Measurements from ENCODE around the gene ARHGAP44. TPM values are rescaled to one million over a fixed set of nuclear protein-coding genes. Genes with fewer than 3 reads are reported as not detected.

The ARHGAP44 gene
- total and polyA plus RNA-seq, 2 of the 13 experiments (the other 11 are each of a cell fraction or from before 2014, with no cell fraction given), result 0.79 to 3.1 TPM

DNA sequence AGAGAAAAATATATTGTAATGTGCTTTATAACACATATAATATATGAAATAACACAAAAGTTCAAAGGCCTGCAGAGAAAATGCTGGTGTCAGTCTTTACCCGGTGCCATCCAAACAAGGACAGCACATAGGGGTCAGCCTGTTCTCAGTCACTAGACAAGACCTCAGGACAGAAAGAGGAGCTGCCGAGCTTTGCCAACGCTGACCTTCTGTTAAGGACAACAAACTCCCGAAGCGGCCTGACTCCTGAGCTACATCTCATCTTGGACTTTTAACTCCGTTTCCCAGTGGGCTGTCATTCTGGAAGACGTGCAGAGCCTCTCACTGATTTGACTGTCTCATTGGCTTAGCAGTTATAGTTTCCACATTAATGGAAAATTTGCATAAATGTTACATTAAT, 221.7 kb downstream of the ARHGAP44 start (continued):
- TF ChIP-seq ZBTB8A (CRISPR knock-in tag; IDR thresholded peaks at IDR 0.05; ENCODE audit: borderline replicate concordance, low read depth), result no peak
- TF ChIP-seq ZFP82 (CRISPR knock-in tag; IDR thresholded peaks at IDR 0.05; ENCODE audit: borderline replicate concordance), result no peak
- TF ChIP-seq TFDP2 (CRISPR knock-in tag; IDR thresholded peaks at IDR 0.05), result no peak
- no peak for TF ChIP-seq CENPX (CRISPR knock-in tag; IDR thresholded peaks at IDR 0.05)
- TF ChIP-seq ZNF382 (CRISPR knock-in tag; IDR thresholded peaks at IDR 0.05; ENCODE audit: borderline replicate concordance), result no peak
- no peak for TF ChIP-seq RAD21 (CRISPR knock-in tag; IDR thresholded peaks at IDR 0.05)
- TF ChIP-seq AKNA (CRISPR knock-in tag; IDR thresholded peaks at IDR 0.05; ENCODE audit: borderline replicate concordance), result no peak

GRCh38 chr17:13014801-13015200, 225.5 kb downstream of the ARHGAP44 start:
- no peak overlapping the region for H3K27ac ChIP-seq (ENCODE audit: extremely low read length, insufficient read depth, low read length)
- H3K4me3 ChIP-seq (replicated peaks in 1 of 3; ENCODE audit: insufficient read depth in 1 of 3, low read depth in 2 of 3, low read length in 3 of 3), result no peak overlapping the region
- no peak for FAIRE-seq
- H3K4me2 ChIP-seq (ENCODE audit: low read depth, low read length), result no peak overlapping the region
- H3K4me1 ChIP-seq (ENCODE audit: insufficient read depth, low read length), result peaks cover 20% of the 10 kb centered on the region
- no peaks in the 10 kb centered on the region for H4K20me1 ChIP-seq (ENCODE audit: insufficient read depth, low read length)
- peaks cover 17 to 61% of the 10 kb centered on the region in 2 experiments for H3K36me3 ChIP-seq (replicated peaks in 1 of 2; ENCODE audit: control insufficient read depth in 1 of 2, insufficient read depth in 2 of 2, low read length in 2 of 2)
- WGBS (ENCODE audit: low lambda C conversion rate), result 98% methylated on average over 7 of the region's 7 CpGs
- POLR2A ChIA-PET, result no interaction called here
- no peak overlapping the region for H2AFZ ChIP-seq (ENCODE audit: low read length)
- no peak overlapping the region for H3K9ac ChIP-seq (ENCODE audit: insufficient read depth, low read depth, low read length)
- DNase-seq (ENCODE audit: low spot score), result no peak
- no TSS peak for BruUV-seq (replicated peaks)
- peaks cover 5% of the 10 kb centered on the region for H3K79me2 ChIP-seq (ENCODE audit: insufficient read depth, low read length)
- H3K27me3 ChIP-seq (ENCODE audit: control insufficient read depth in 1 of 2, insufficient read depth in 2 of 2, low read length in 2 of 2), result no peaks in the 10 kb centered on the region; a peak in 1 of 5 replicates
- H3K9me3 ChIP-seq (ENCODE audit: low read length), result no peaks in the 10 kb centered on the region
- no peak for ATAC-seq
- CTCF ChIA-PET (ENCODE audit: low intra/inter-chr PET ratio, low total read pairs), result no interaction called here
- intact Hi-C loops (cut with micrococcal nuclease; ENCODE audit: unreplicated experiment) (no loop called here), in situ Hi-C loops (cut with HindIII; ENCODE audit: extremely low pct_ligation_motif_present, low pct_unique_long_range_greater_than_20kb) (no loop called here)
- no peak for TF ChIP-seq HNRNPL (IDR thresholded peaks at IDR 0.05; ENCODE audit: low read depth, low read length)
- no peak for TF ChIP-seq SMARCC2 (IDR thresholded peaks at IDR 0.05)
- no peak for TF ChIP-seq HDAC2 (CRISPR knock-in tag; IDR thresholded peaks at IDR 0.05)
- no peak for TF ChIP-seq ZNF589 (CRISPR knock-in tag; conservative IDR thresholded peaks at IDR 0.05)
- no peak for TF ChIP-seq HES4 (CRISPR knock-in tag; IDR thresholded peaks at IDR 0.05; ENCODE audit: borderline replicate concordance)
- TF ChIP-seq FUBP1 (CRISPR knock-in tag; IDR thresholded peaks at IDR 0.05; ENCODE audit: borderline replicate concordance), result no peak
- TF ChIP-seq PCBP1 (IDR thresholded peaks at IDR 0.05; ENCODE audit: borderline replicate concordance, low read depth, low read length), result no peak
- TF ChIP-seq ZNF850 (CRISPR knock-in tag; conservative IDR thresholded peaks at IDR 0.05), result no peak
- TF ChIP-seq SOX5 (CRISPR knock-in tag; IDR thresholded peaks at IDR 0.05; ENCODE audit: borderline replicate concordance), result no peak
- no peak for TF ChIP-seq NFKBIZ (CRISPR knock-in tag; IDR thresholded peaks at IDR 0.05)
- no peak for TF ChIP-seq CBX1 (IDR thresholded peaks at IDR 0.05; ENCODE audit: low read depth)

Data from HepG2 (cell line).